Heart left ventricle (tissue), 13 donors: ENCODE measurements around the gene SLC37A1.

Experiments used
- CTCF ChIP-seq, 12 donors: fragments of 200-600 bp; sonication (generic) in 4 of 12; IDR thresholded peaks; one replicate each; pipeline versions ENCODE4 v1.5.0 to v1.8.0; 2018 to 2022; ENCODE audit warnings: antibody characterized with exemption in 12 of 12, mild to moderate bottlenecking in 5 of 12
- POLR2A ChIP-seq, 2 donors: fragments of 450-650 bp; IDR thresholded peaks; one replicate each; pipeline ENCODE4 v1.6.1; 2017; ENCODE audit warnings: antibody characterized with exemption in 2 of 2, mild to moderate bottlenecking in 2 of 2, moderate library complexity in 2 of 2
- donor health status: ischemic (EF 13 %, LVEDD 7.1; RV severe dilation, severe dysfunction).
- donor health status: DM: no; HTN: yes; CAD: no.
- donor health status: DM: no; HTN: no; CAD: no.
- donor health status: ischemic (EF 25% LVEDD 6.9; RV normal size, moderate dysfunction).
- donor health status: ischemic (EF 25% LVEDD 5.7; RV mildly dilated, moderate dysfunction).
- donor health status: ischemic (EF 35%, LVEDD 5.7; RV mildly dilated, moderate dysfunction).
- donor health status: nonischemic (EF 11% LVEDD 7.7; RV severe dilation, severe dysfunction).
- donor health status: DM: yes; HTN: yes; CAD: no.
- donor health status: PGD.
- donor health status: ischemic (EF 29% LVEDD 5.4; RV normal size, mild dysfunction).
- donor health status: nonischemic (EF 23%, LVEDD 6.1; RV moderate dilation, normal function).

DNA sequence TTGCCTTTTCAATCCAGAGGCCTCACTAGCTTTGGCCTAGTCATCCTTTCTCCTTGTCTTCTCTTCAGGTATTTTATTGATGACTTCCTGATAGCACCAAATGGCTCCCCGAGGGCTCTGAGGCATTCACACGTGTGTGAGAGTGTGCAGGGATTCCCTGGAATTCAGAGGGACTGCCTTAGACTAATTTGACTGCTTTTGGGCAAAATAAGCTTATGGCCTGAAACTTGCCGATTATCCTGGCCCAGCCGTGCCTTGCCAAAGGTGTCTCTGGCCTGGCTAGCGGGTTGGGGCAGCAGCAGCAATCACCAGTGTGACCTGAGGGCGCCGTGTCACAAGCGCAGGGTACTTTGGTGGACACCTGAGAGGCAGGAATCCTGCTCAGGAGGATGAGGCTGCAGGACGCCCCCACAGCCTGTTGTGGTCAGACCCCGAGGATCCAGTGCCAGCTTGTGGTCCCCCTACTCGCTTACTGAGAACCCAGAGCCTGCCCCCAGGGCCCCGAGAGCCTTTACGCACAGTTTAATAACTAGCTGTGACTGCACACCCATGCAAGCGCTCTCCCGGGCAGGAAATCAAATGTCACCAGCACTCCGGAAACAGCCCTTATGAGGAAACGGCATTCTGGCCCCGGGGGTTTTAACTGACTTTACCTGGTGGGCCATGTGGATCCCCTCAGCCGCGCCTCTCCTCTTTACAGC, 76.9 kb downstream of the SLC37A1 start:
- no peak for TF ChIP-seq CTCF (IDR thresholded peaks at IDR 0.05)
- TF ChIP-seq POLR2A (IDR thresholded peaks at IDR 0.05): no peak
